Fibroblast of mammary gland (primary cell): ENCODE data around the gene MEPE.

Experiments used
- DNase-seq: peaks from one replicate; pipeline ENCODE4 v3.0.0-alpha.2; 2010; ENCODE audit warnings: low read depth
- H3K4me3 ChIP-seq: 2 replicates; pipeline ENCODE4 v1.5.1; 2011; ENCODE audit warnings: low read depth, mild to moderate bottlenecking, low read length, moderate library complexity; ENCODE audit not compliant: control insufficient read depth
- CTCF ChIP-seq: conservative IDR thresholded peaks from 2 replicates; pipeline ENCODE4 v1.5.1; 2011; ENCODE audit warnings: low read depth, low read length, inconsistent platforms; ENCODE audit not compliant: control insufficient read depth, insufficient read depth

The MEPE gene

GRCh38 chr4:87856816-87857215 lies 24.0 kb downstream of the MEPE start:
- DNase-seq, result no peak
- TF ChIP-seq CTCF, result no peak

GRCh38 chr4:87857789-87858188 lies 25.0 kb downstream of the MEPE start:
- no peak overlapping the region for H3K4me3 ChIP-seq
- no peak for TF ChIP-seq CTCF
- no peak for DNase-seq

More at GRCh38 chr4:87856816-87857215, 24.0 kb downstream of the MEPE start:
- no peak overlapping the region for H3K4me3 ChIP-seq

DNA sequence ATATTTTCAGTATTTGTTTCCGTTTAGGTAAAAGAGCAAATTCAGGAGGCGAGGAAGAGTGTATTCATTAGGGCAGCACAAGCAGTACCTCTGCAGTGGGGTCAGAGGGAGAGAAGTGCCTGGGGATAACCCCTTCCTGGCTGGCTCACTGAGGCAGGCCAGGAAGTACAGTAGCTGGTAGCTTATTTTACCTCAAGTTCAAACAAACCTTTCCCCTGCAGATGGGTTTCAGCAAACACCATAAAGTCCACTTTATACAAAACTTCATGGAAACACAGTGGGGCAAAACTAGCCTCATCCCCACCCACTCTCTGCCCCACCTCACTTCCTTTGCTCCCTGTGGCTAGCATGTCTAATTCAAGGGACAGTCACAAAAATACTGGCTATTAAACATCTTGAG lies 29.5 kb downstream of the MEPE start:
- no peak for TF ChIP-seq CTCF
- DNase-seq, result no peak
- H3K4me3 ChIP-seq, result no peak overlapping the region

DNA sequence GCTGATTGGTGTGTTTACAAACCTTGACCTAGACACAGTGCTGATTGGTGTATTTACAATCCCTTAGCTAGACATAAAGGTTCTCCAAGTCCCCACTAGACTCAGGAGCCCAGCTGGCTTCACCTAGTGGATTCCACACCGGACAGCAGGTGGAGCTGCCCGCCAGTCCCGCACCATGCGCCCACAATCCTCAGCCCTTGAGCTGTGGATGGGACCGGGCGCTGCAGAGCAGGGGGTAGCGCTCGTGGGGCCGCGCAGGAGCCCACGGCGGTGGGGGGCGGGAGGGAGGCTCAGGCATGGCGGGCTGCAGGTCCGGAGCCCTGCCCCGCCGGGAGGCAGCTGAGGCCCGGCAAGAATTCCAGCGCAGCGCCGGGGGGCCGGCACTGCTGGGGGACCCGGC lies 30.7 kb downstream of the MEPE start:
- no peak overlapping the region for H3K4me3 ChIP-seq
- TF ChIP-seq CTCF, result no peak
- no peak for DNase-seq

DNA sequence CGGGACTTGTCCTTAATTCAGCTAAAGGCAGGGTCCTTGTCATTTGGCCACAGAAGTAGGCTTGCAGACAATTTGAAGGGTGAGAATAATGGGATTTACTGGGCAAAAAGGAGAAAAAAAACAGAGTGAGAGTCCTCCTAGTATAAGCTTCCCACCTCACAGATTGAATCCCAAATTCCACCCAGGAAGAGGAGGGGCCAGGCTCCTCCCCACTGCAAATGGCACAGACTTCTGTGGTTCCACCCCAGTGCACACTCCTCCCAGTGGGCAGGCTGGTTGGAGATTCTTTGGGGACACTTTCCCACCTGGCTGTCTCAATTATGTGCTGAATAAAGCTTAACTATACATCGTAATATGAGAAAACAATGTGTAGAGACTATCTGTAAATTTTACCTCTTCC lies 31.6 kb downstream of the MEPE start:
- no peak overlapping the region for H3K4me3 ChIP-seq
- no peak for TF ChIP-seq CTCF

DNA sequence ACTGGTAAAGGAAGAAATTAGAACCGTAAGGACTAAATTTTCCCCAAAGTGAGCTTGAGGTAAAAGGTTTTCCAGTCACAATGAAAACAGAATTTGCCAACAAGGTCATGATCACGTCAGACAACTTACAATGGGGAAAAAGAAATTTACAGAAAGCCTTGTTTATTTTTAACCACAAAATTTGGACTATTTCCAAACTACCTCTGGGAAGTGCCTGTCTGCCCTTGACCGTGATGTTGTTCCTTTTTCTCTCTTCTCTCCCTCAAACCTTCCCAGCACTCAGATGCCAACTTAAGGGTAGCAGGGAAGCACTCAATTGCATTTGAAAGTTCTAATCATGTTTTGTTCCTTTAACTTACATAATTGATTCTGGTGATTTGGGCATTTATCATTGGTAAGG lies 32.5 kb downstream of the MEPE start:
- no peak overlapping the region for H3K4me3 ChIP-seq
- TF ChIP-seq CTCF, result no peak
- no peak for DNase-seq

More for the DNA sequence above, 31.6 kb downstream of the MEPE start:
- DNase-seq, result no peak

GRCh38 chr4:87865960-87866598 lies 33.3 kb downstream of the MEPE start:
- TF ChIP-seq CTCF, result no peak
- DNase-seq, result no peak
- no peak overlapping the region for H3K4me3 ChIP-seq
